Measurements from ENCODE around the gene ANK3. TPM values are rescaled to one million over a fixed set of nuclear protein-coding genes. Genes with fewer than 3 reads are reported as not detected.
A peak's percentile ranks its signal among the peaks of the same experiment; 100 is the strongest.

Gene ANK3
- total and polyA plus RNA-seq, 7 donors, result 10.8 to 86.7 (median 42.5) TPM

- Histone ChIP-seq H3K27ac (no peak overlapping the region), H3K27me3 (no peaks in the 10 kb centered on the region), H3K4me3 (no peak overlapping the region), H3K36me3 (no peaks in the 10 kb centered on the region), H3K9me3 (no peaks in the 10 kb centered on the region), H3K4me1 (peaks cover 0 to 17% (median 6%) of the 10 kb centered on the region in 4 donors)
- intact Hi-C loops (cut with DNase I), result no loop called here
- TF ChIP-seq POLR2AphosphoS5 (IDR thresholded peaks at IDR 0.05), result peak in 2 of 4 donors; percentile 30 to 45
- TF ChIP-seq CTCF (IDR thresholded peaks at IDR 0.05), result no peak
- TF ChIP-seq EP300 (IDR thresholded peaks at IDR 0.05), result no peak
- TF ChIP-seq POLR2A (IDR thresholded peaks at IDR 0.05), result no peak
- DNase-seq, result no peak
These were observed 284.4 kb downstream of the ANK3 start for GRCh38 chr10:60105295-60105695.

GRCh38 chr10:60101821-60102220 is 287.9 kb downstream of the ANK3 start:
- H3K9me3 ChIP-seq, result no peaks in the 10 kb centered on the region
- no peak overlapping the region for H3K4me3 ChIP-seq
- 41 to 70% methylated on average over 4 of the region's 4 CpGs for WGBS, 2 donors
- intact Hi-C loops (cut with DNase I), result loop anchor here (2.0 to 5.0 kb wide), 3 partner anchors 333 to 545 kb away; no protein-coding TSS in a partner anchor
- no peak for DNase-seq
- peaks cover 0 to 17% (median 6%) of the 10 kb centered on the region in 4 donors for H3K4me1 ChIP-seq
- no peaks in the 10 kb centered on the region for H3K36me3 ChIP-seq
- H3K27ac ChIP-seq, result no peak overlapping the region
- TF ChIP-seq POLR2A (IDR thresholded peaks at IDR 0.05) (no peak), POLR2AphosphoS5 (IDR thresholded peaks at IDR 0.05) (no peak), EP300 (IDR thresholded peaks at IDR 0.05) (no peak), CTCF (IDR thresholded peaks at IDR 0.05) (no peak)
- no peaks in the 10 kb centered on the region for H3K27me3 ChIP-seq

GRCh38 chr10:60099998-60100747 is 289.5 kb downstream of the ANK3 start:
- Histone ChIP-seq H3K4me1 (peaks cover 0 to 9% (median 3%) of the 10 kb centered on the region in 4 donors), H3K27me3 (no peaks in the 10 kb centered on the region), H3K9me3 (no peaks in the 10 kb centered on the region), H3K4me3 (no peak overlapping the region), H3K36me3 (no peaks in the 10 kb centered on the region), H3K27ac (no peak overlapping the region)
- TF ChIP-seq CTCF (IDR thresholded peaks at IDR 0.05), result peak; percentile 16 to 44 (median 42)
- no peak for TF ChIP-seq EP300 (IDR thresholded peaks at IDR 0.05)
- no peak for DNase-seq
- 65 to 70% methylated on average over 2 of the region's 2 CpGs for WGBS, 2 donors
- intact Hi-C loops (cut with DNase I), result loop anchor here (1.0 to 5.0 kb wide), 4 partner anchors 108 to 547 kb away; no protein-coding TSS in a partner anchor

GRCh38 chr10:60098677-60099601 is 290.7 kb downstream of the ANK3 start:
- Histone ChIP-seq H3K36me3 (no peaks in the 10 kb centered on the region), H3K4me3 (no peak overlapping the region), H3K27ac (no peak overlapping the region), H3K27me3 (no peaks in the 10 kb centered on the region), H3K9me3 (no peaks in the 10 kb centered on the region), H3K4me1 (no peaks in the 10 kb centered on the region)
- intact Hi-C loops (cut with DNase I), result no loop called here
- TF ChIP-seq POLR2A (IDR thresholded peaks at IDR 0.05), result no peak
- no peak for TF ChIP-seq CTCF (IDR thresholded peaks at IDR 0.05)
- no peak for TF ChIP-seq POLR2AphosphoS5 (IDR thresholded peaks at IDR 0.05)
- no peak for TF ChIP-seq EP300 (IDR thresholded peaks at IDR 0.05)
- no peak for DNase-seq
- WGBS, 2 donors, result 64 to 73% methylated on average over 4 of the region's 4 CpGs

Measured in sigmoid colon (tissue), 7 donors.